Esophagus muscularis mucosa (tissue), 4 donors: ENCODE measurements around the gene KLHL24.
"Not testable (repeated sequence)": the region's sequence is repeated elsewhere in the genome, so short reads cannot be mapped to it uniquely, and the experiment has no call there.

Source experiments
- CTCF ChIP-seq, 3 experiments: fragments of 200-600 bp in 2 of 3; fragments of 450-650 bp in 1 of 3; sonication (generic) in 2 of 3; IDR thresholded peaks; one replicate each; pipeline ENCODE4 v1.5.1; 2017 to 2019; ENCODE audit warnings: antibody characterized with exemption in 3 of 3, mild to moderate bottlenecking in 2 of 3, moderate library complexity in 1 of 3
- EP300 ChIP-seq: sonication (generic); formaldehyde crosslinking; IDR thresholded peaks from one replicate; pipeline ENCODE4 v1.6.1; 2017; ENCODE audit warnings: antibody characterized with exemption
- POLR2A ChIP-seq: fragments of 450-650 bp; IDR thresholded peaks from one replicate; pipeline ENCODE4 v1.6.1; 2017; ENCODE audit warnings: antibody characterized with exemption, moderate library complexity, mild to moderate bottlenecking, low read depth
- POLR2AphosphoS5 ChIP-seq, 2 donors: sonication (generic); formaldehyde crosslinking; IDR thresholded peaks; one replicate each; pipeline ENCODE4 v1.6.1; 2017; ENCODE audit warnings: antibody characterized with exemption in 2 of 2

GRCh38 chr3:183611326-183611725 is 24.1 kb upstream of the KLHL24 start:
- TF ChIP-seq POLR2A; CTCF (IDR thresholded peaks at IDR 0.05); POLR2AphosphoS5 (IDR thresholded peaks at IDR 0.05); EP300: not testable (repeated sequence)
